OCI-LY7 (cell line): ENCODE data around the gene KHSRP. TPM values are rescaled to one million over a fixed set of nuclear protein-coding genes. Genes with fewer than 3 reads are reported as not detected.

Source experiments
- BruUV-seq: library from RNA; stranded (reverse); fragments of 400-500 nt; replicated peaks from 2 replicates; lab custom pipeline; 2021; lab: Mats Ljungman, UMichigan
- CTCF ChIA-PET: fragments of 300-600 bp; sonication (Branson Sonifier 250); formaldehyde crosslinking; loops from one replicate; lab custom pipeline; 2022; ENCODE audit warnings: antibody characterized with exemption; ENCODE audit not compliant: unreplicated experiment; lab: Charles Lee
- POLR2A ChIA-PET: fragments of 300-600 bp; sonication (Branson Sonifier 250); formaldehyde crosslinking; loops from one replicate; lab custom pipeline; 2022; ENCODE audit warnings: antibody characterized with exemption; lab: Charles Lee
- DNase-seq: peaks from one replicate; pipeline ENCODE4 v3.0.0-alpha.2; 2015; ENCODE audit warnings: low spot score
- H2AFZ ChIP-seq: fragments of 200-600 bp; sonication (generic), shearing (Covaris generic); 2 replicates; pipeline ENCODE4 v1.6.1; 2014; ENCODE audit warnings: mild to moderate bottlenecking, antibody characterized with exemption, low read length, moderate library complexity
- H3K27ac ChIP-seq: fragments of 200-600 bp; sonication (generic); 2 replicates; pipeline ENCODE4 v1.5.1; 2014; ENCODE audit warnings: mixed run types, low read depth, mild to moderate bottlenecking, moderate library complexity, low read length, inconsistent platforms; ENCODE audit not compliant: poor library complexity, severe bottlenecking
- H3K36me3 ChIP-seq: fragments of 200-600 bp; sonication (generic); 2 replicates; pipeline ENCODE4 v1.6.1; 2014; ENCODE audit warnings: mild to moderate bottlenecking, antibody characterized with exemption, low read length, moderate library complexity, mixed read lengths; ENCODE audit not compliant: insufficient read depth
- H3K4me1 ChIP-seq: fragments of 200-600 bp; sonication (generic); 2 replicates; pipeline ENCODE4 v1.5.1; 2014; ENCODE audit warnings: mild to moderate bottlenecking, low read length; ENCODE audit not compliant: insufficient read depth, poor library complexity, severe bottlenecking
- H3K4me2 ChIP-seq: fragments of 200-600 bp; sonication (generic); 2 replicates; pipeline ENCODE4 v1.6.1; 2014; ENCODE audit warnings: mild to moderate bottlenecking, low read length
- H3K4me3 ChIP-seq: fragments of 200-600 bp; sonication (generic); 2 replicates; pipeline ENCODE4 v1.5.1; 2014; ENCODE audit warnings: mild to moderate bottlenecking, low read depth, low read length; ENCODE audit not compliant: poor library complexity, severe bottlenecking
- H3K79me2 ChIP-seq: fragments of 200-600 bp; sonication (generic); 2 replicates; pipeline ENCODE4 v1.6.1; 2016; ENCODE audit warnings: low read depth, mild to moderate bottlenecking, low read length, moderate library complexity, mixed read lengths; ENCODE audit not compliant: insufficient read depth
- H3K9me2 ChIP-seq: fragments of 200-600 bp; sonication (generic); 2 replicates; pipeline ENCODE4 v1.6.1; 2016; ENCODE audit warnings: mild to moderate bottlenecking, low read length, mixed read lengths; ENCODE audit not compliant: insufficient read depth
- H3K9me3 ChIP-seq: fragments of 200-600 bp; sonication (generic); 2 replicates; pipeline ENCODE4 v1.6.1; 2014; ENCODE audit warnings: mild to moderate bottlenecking, mixed run types, low read length, mixed read lengths
- H4K20me1 ChIP-seq: fragments of 200-600 bp; sonication (generic); 2 replicates; pipeline ENCODE4 v1.6.1; 2014; ENCODE audit warnings: mild to moderate bottlenecking, antibody characterized with exemption, low read length, moderate library complexity, mixed read lengths; ENCODE audit not compliant: insufficient read depth
- CTCF ChIP-seq: fragments of 200-600 bp; sonication (generic); conservative IDR thresholded peaks from 2 replicates; pipeline ENCODE4 v1.5.1; 2014; ENCODE audit warnings: mild to moderate bottlenecking, antibody characterized with exemption, low read length, moderate library complexity, mixed read lengths
- EZH2phosphoT487 ChIP-seq: fragments of 200-600 bp; sonication (generic); IDR thresholded peaks from 2 replicates; pipeline ENCODE4 v1.6.1; 2018; ENCODE audit warnings: low read depth, borderline replicate concordance, mild to moderate bottlenecking, mixed run types, antibody characterized with exemption, low read length, moderate library complexity, mixed read lengths
- intact Hi-C: fragments of 100-400 bp; cut with micrococcal nuclease; formaldehyde crosslinking; loops from one replicate; pipeline ENCODE4 v1.10.0; 2022; ENCODE audit not compliant: unreplicated experiment
- total RNA-seq, 2 experiments: library from RNA; depleted of rRNA in 1 of 2; stranded (reverse); fragments of >200 nt in 1 of 2; shearing (Covaris generic) in 1 of 2; gene quantifications; 2 replicates each; pipeline ENCODE4 v1.2.3, GENCODE V29; 2014 to 2022

KHSRP gene
- total RNA-seq, 2 experiments from 2014 or later, result 255 to 499 TPM

GRCh38 chr19:6412061-6412446 is 12.6 kb downstream of the KHSRP start:
- CTCF ChIA-PET, result no interaction called here
- H3K9me3 ChIP-seq, result no peaks in the 10 kb centered on the region

GRCh38 chr19:6409346-6409745 is 15.3 kb downstream of the KHSRP start:
- H3K9me2 ChIP-seq, result no peaks in the 10 kb centered on the region
- no peak overlapping the region for H2AFZ ChIP-seq
- DNase-seq, result no peak
- CTCF ChIA-PET, result no interaction called here
- no peak for TF ChIP-seq CTCF
- no peak for TF ChIP-seq EZH2phosphoT487
- H4K20me1 ChIP-seq, result no peaks in the 10 kb centered on the region
- H3K4me1 ChIP-seq, result no peaks in the 10 kb centered on the region
- H3K79me2 ChIP-seq, result no peaks in the 10 kb centered on the region
- no peak overlapping the region for H3K4me2 ChIP-seq
- intact Hi-C loops, result no loop called here
- no peaks in the 10 kb centered on the region for H3K9me3 ChIP-seq
- H3K4me3 ChIP-seq, result no peak overlapping the region
- H3K27ac ChIP-seq, result no peak overlapping the region
- POLR2A ChIA-PET, result no interaction called here
- BruUV-seq, result no TSS peak
- H3K36me3 ChIP-seq, result peaks cover 22% of the 10 kb centered on the region

More at GRCh38 chr19:6412061-6412446, 12.6 kb downstream of the KHSRP start:
- peaks cover 49% of the 10 kb centered on the region for H3K36me3 ChIP-seq
- TF ChIP-seq CTCF (no peak), EZH2phosphoT487 (no peak)
- H3K9me2 ChIP-seq, result no peaks in the 10 kb centered on the region
- no peak overlapping the region for H3K4me3 ChIP-seq
- no peaks in the 10 kb centered on the region for H3K4me1 ChIP-seq
- POLR2A ChIA-PET, result no interaction called here
- no peak overlapping the region for H2AFZ ChIP-seq
- no TSS peak for BruUV-seq
- H3K79me2 ChIP-seq, result no peaks in the 10 kb centered on the region
- H3K27ac ChIP-seq, result no peak overlapping the region
- DNase-seq, result no peak
- intact Hi-C loops, result no loop called here
- H3K4me2 ChIP-seq, result no peak overlapping the region
- no peaks in the 10 kb centered on the region for H4K20me1 ChIP-seq

- CTCF ChIA-PET, result no interaction called here
- DNase-seq, result no peak
These were observed 18.2 kb downstream of the KHSRP start for GRCh38 chr19:6406401-6406800.

More at GRCh38 chr19:6406401-6406800, 18.2 kb downstream of the KHSRP start:
- intact Hi-C loops, result no loop called here
- no peak for TF ChIP-seq EZH2phosphoT487
- TF ChIP-seq CTCF, result no peak
- POLR2A ChIA-PET, result interaction anchor here (0.5 kb wide), 1 partner anchor 207 kb away, joined by 3 read pairs; no protein-coding TSS in a partner anchor
- no peaks in the 10 kb centered on the region for H3K4me1 ChIP-seq
- no peaks in the 10 kb centered on the region for H3K9me3 ChIP-seq
- H3K4me2 ChIP-seq, result no peak overlapping the region
- no peak overlapping the region for H3K27ac ChIP-seq
- no peaks in the 10 kb centered on the region for H3K79me2 ChIP-seq
- H3K36me3 ChIP-seq, result no peaks in the 10 kb centered on the region
- H3K9me2 ChIP-seq, result no peaks in the 10 kb centered on the region
- BruUV-seq, result no TSS peak
- H4K20me1 ChIP-seq, result no peaks in the 10 kb centered on the region
- no peak overlapping the region for H2AFZ ChIP-seq
- no peak overlapping the region for H3K4me3 ChIP-seq
